GM12874 (cell line): ENCODE data around the gene DIP2C.

Experiments
- CTCF ChIP-seq: IDR thresholded peaks from 2 replicates; pipeline ENCODE4 v1.5.1; 2011; ENCODE audit warnings: low read depth, mild to moderate bottlenecking, control low read depth, low read length, moderate library complexity; ENCODE audit not compliant: insufficient read depth

DIP2C gene

GRCh38 chr10:554182-554848 lies 135.2 kb downstream of the DIP2C start:
- no peak for TF ChIP-seq CTCF

- no peak for TF ChIP-seq CTCF
Measured at GRCh38 chr10:553233-553632, 136.2 kb downstream of the DIP2C start.

GRCh38 chr10:552679-553078 lies 136.8 kb downstream of the DIP2C start:
- no peak for TF ChIP-seq CTCF

- no peak for TF ChIP-seq CTCF
Measured at GRCh38 chr10:551373-552252, 137.9 kb downstream of the DIP2C start.

- no peak for TF ChIP-seq CTCF
Measured at GRCh38 chr10:550665-551372, 138.6 kb downstream of the DIP2C start.

- TF ChIP-seq CTCF = no peak
Measured at GRCh38 chr10:549391-549790, 140.1 kb downstream of the DIP2C start.

- TF ChIP-seq CTCF = no peak
Measured at GRCh38 chr10:548238-548901, 141.1 kb downstream of the DIP2C start.
